ENCODE data around the gene YPEL4.

GRCh38 chr11:57651408-57651807 lies 1.7 kb upstream of the YPEL4 start:
- TF ChIP-seq CTCF (IDR thresholded peaks at IDR 0.05) (no peak), EP300 (IDR thresholded peaks at IDR 0.05) (no peak), POLR2AphosphoS5 (IDR thresholded peaks at IDR 0.05) (no peak)

Measured in upper lobe of left lung (tissue), 4 donors.